Measurements from ENCODE around the gene CFAP46.
"Not testable (repeated sequence)": the region's sequence is repeated elsewhere in the genome, so short reads cannot be mapped to it uniquely, and the experiment has no call there.

CFAP46 gene

GRCh38 chr10:132860532-132860931 lies 81.8 kb downstream of the CFAP46 start:
- no peak for DNase-seq

DNA sequence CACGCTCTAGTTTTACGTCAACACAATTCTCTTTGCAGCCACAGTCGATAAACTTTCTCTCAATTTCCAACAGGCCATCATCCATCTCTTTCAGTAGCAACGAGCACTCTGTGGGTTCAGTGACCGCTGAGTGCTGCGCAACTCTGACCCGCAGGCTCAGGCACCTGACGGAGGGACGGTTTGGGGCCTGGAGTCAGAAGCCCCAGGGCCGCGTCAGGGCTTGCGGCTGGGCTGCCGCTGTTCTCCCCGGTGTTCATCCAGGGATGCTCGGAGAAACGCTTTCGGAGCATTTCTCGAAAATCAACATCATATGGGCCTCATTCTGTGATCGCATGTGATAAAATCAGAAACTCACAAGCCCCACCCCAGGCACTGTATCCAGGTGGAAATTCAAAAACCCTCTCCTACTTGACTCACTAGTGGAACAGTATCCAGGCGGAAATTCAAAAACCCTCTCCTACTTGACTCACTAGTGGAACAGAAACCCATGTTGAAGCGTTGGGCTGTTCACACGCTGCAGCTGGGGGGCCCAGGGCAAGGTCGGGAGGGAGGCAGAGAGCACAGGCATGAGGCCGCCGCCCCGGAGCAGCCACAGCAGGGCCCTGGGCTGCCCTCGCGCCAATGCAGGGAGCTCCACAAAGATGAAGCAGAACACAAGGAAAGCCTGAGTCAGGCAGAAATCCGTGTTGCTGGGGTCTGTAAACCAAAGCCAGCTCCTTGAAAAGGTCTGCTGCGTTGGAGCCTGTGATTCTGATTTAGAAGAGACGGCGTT lies 83.1 kb downstream of the CFAP46 start:
- DNase-seq: no peak

- DNase-seq: no peak
Observed at GRCh38 chr10:132858121-132859081, 84.0 kb downstream of the CFAP46 start.

DNA sequence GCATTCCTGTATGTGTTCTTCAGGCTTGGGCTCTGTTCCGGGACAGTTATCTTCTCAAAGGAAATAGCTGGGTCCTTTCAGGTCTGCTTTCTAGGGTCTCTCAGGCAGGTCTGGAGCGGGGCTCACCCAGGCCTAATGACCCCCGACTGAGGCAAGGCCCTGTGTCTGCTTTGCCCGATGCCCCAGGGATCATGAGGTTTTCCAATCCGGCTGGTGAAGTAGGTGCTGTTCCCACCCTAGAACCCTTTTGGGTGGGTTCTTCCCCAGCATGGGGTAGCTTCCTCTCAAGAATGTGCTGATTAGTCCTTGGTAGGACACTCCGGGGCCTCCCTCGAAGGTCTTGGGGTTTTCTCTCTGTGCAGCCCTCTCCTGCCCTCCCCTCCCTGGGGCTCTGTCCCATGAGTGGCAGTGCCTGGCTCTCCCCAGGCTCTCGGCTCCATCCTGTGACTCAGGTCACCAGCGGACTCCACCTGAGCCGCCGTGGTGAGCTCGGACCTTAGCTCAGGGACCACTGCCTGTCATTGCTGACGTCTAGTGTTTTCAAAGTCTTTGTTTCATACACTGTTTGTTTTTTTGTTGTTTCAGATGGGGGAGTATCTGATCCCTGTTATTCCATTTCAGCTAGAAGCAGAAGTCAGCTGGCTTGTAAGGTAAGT lies 85.4 kb downstream of the CFAP46 start:
- DNase-seq: no peak

DNA sequence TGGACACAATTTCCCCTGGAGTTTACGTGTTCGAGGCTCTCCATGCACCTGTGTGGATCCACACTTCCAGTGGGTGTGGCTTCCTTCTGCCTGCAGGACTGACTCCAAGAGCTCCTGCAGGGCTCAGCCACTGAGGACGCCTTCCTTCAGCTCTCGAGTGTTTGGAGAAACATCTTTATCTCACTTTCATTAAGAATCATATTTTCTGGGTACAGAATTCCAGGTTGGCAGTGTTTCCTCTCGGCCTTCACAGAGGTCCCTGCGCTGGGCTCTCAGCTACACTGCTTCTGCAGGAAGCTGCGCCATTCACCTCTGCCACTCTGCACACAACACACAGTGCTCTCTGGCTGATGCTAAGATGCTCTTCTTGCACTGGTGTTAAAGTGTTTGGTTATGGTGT lies 86.5 kb downstream of the CFAP46 start:
- DNase-seq: no peak

DNA sequence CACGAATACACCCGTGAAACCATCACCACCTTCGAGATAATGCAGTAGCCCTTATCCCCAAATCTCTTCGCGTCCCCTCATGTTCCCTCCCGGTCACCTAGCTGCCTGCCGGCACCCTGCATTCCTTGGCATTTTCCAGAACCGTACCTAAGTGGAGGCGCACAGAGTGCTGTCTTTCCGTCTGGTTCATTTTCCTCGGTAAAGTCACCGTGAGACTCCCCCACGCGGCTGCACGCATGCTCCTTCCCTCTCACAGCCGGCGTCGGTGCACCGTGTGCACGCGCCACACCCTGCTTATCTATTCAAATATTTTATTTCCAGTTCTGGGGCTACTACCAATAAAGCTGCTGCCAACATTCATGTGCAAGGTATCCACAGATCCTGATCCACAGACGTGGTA lies 90.9 kb downstream of the CFAP46 start:
- DNase-seq: no peak

- no peak for DNase-seq
Observed at GRCh38 chr10:132850896-132851295, 91.5 kb downstream of the CFAP46 start.

DNA sequence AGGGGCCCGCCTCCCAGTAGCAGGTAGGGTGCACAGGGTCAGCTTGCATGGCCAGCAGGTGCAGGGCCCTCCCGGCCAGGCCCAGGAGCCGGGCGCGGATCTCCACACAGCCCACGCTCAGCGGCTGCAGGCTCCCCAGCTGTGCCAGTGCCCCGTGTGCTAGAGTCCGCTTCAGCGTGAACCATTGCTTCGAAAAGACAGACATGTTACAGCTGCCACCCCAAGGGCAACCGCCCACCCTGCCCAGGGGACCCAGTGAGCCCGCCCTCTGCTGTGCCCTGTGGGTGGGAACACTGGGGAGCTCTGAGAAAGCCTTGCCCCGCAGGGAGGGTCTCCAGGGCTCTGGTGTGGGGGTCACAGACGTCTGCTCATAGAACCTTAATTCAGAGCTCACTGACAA lies 92.1 kb downstream of the CFAP46 start:
- DNase-seq: no peak

DNA sequence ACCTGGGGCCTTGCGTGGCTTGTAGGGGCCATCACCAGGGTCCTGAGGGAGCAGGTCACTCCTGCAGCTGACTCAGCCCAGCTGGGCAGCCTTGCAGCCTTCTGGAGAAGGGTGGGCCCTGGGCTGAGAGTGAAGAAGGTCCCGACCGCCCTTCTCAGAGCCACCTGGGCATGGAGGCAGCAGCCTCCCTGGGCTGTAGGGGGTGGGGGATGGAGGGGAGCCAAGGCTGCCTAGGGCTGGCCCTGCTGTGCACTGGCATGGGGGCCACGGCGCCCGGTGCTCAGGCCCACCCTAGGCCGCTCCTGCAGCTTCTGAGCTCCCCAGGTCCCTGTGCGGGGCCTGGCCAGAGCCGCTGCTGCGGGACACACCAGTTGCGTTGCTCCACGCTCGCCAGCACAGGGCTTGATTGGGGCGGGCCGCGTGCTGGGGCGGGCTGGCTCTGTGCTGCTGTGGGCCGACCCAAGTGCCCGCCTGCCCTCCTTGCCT lies 92.8 kb downstream of the CFAP46 start:
- DNase-seq: no peak

DNA sequence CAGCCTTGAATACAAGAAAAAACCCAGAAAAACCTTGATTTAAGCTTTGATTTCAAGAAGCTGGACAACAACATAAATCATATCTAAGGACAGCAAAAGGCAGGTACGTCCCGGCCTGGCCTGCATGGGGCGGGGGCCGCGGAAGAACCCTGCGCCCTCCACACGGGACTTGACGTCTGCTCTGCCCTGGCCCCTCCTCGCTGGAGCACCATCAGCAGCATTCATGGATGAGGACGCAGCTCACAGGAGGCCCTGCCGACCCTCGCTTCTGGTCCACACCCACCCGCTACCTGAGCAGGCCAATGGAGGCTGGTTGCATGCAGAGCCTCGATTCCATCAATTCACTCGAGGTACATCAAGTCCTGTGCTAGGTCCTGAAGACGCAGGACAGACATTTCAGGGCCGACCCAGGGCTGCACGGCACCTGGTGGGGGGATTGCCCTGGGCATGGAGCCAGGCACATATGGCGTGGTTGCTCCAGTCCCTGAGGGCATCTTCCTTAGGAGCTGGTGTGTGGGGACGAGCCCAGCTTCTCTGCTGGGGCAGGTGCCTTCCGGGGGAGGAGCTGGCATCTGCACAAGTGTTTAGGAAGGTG lies 93.3 kb downstream of the CFAP46 start:
- DNase-seq: no peak

DNA sequence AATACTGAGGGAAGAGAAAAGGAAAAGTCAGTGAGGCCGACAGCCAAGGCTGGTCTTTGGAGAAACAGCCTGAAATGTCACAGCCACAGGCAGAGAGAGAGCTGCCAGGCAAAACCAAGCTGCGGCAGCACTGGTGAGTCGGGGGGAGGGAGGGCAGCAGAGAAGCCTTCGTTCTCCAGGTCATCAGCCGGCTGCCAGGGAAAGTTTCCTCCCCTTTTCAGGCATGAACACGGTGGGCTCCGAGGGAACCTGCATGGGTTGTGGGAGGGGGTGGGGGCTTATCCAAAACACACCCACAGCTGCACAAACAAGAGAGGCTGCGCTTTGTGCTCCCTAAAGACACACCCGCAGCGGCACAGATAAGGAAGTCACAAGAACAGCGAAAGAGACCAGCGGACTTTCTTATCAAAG lies 94.1 kb downstream of the CFAP46 start:
- DNase-seq: no peak

DNA sequence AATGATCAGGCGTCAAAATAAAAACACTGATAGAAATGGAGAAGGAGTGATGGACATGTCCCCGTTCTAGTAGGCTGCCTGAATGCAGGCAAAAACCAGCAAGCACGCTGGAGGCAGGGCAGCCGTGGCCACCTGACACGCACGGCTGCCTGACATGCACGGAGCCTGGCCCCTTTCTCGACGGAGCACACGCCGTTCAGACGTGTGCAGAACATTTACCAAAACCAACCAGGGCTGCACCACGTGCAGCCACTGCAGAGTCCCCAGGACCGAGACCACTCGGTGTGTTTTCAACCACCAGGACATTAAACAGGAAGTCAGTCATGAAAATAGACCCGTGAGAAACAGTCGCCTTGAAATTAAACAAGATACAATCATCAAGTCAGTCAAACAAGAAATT lies 94.5 kb downstream of the CFAP46 start:
- DNase-seq: no peak

- DNase-seq: no peak
Observed at GRCh38 chr10:132847416-132847777, 95.0 kb downstream of the CFAP46 start.

GRCh38 chr10:132846631-132847415 lies 95.5 kb downstream of the CFAP46 start:
- DNase-seq: no peak

DNA sequence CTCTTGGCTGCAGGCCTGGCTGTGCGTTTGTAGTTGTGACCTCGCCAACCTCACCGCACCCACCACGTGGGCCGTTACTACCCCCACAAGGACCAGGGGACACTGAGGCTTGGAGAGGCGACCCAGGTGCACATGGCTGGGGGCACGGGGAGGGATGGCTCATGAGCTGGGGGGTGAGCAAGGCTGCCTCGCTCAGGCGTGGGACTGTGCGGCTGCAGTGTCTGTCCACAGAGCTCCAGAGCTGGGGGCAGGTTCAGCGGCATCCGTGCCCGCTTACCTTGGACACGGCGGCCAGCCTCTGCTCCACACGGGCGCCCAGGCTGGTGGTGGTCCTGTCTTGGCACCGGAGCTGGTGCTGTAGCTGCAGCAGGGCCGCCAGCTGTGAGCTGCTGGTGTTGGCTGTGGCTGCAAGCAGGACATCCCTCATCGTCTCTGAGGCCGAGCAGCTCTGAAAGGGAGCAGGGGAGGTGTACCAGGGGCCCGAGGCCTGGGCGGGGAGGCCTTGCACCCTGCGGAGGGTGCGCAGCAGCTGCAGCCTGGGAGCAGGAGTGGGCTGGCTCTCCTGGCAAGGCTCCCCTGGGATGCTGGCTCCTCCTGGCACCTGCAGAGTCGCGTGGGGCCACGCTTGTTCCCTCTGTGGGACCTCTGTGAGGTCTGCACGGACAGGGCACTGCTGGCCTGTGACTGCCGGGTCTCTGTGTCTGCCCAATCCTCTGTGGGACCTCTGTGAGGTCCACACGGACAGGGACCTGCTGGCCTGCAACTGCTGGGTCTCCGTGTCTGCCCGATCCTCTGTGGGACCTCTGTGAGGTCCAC lies 96.4 kb downstream of the CFAP46 start:
- DNase-seq: no peak

GRCh38 chr10:132845041-132845551 lies 97.3 kb downstream of the CFAP46 start:
- no peak for DNase-seq

GRCh38 chr10:132844069-132844809 lies 98.1 kb downstream of the CFAP46 start:
- no peak for DNase-seq

DNA sequence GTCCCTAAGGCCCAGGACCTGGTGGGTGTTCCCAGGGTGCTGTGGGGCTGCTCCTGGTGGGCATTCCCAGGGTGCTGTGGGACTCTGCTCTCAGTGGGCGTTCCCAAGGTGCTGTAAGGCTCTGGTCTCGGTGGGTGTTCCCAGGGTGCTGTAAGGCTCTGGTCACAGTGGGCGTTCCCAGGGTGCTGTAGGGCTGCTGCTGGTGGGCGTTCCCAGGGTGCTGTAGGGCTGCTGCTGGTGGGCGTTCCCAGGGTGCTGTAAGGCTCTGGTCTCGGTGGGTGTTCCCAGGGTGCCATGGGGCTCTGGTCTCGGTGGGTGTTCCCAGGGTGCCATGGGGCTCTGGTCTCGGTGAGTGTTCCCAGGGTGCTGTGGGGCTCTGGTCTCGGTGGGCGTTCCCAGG lies 99.1 kb downstream of the CFAP46 start:
- not testable (repeated sequence) for DNase-seq

DNA sequence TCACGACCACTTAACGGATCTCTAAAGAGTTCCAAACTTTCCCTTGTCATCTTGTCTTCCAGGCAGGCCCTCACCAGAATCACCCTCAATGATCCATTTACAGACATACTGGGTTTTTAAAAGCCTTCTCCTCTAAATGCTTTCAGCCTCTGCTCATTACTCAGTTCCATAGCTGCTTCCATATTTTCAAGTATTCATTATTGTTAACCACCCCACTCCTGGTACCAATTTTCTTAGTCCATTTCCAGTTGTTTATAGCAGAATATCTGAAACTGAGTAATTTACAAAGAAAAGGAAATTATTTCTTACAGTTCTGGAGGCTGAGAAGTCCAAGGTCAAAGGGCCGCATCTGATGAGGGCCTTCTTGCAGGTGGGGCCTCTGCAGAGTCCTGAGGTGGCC lies 100.0 kb downstream of the CFAP46 start:
- no peak for DNase-seq

GRCh38 chr10:132841615-132841975 lies 100.8 kb downstream of the CFAP46 start:
- no peak for DNase-seq
